Aorta (tissue), 5 donors: ENCODE results near the gene ADAMTS13. TPM values are rescaled to one million over a fixed set of nuclear protein-coding genes. Genes with fewer than 3 reads are reported as not detected.

Source experiments
- ATAC-seq: fragments of 200-7000 bp; cut with Tn5 transposase; one replicate; pipeline ENCODE4 v1.9.1; 2022; ENCODE audit warnings: moderate library complexity; ENCODE audit not compliant: low FRiP score
- DNase-seq, 2 donors: peaks; one replicate each; pipeline ENCODE4 v3.0.0-alpha.2; 2020
- H3K27ac ChIP-seq, 2 donors: one replicate each; pipeline ENCODE4 v1.5.1; 2013; ENCODE audit warnings: low read length in 2 of 2, mild to moderate bottlenecking in 2 of 2, moderate library complexity in 2 of 2, control low read depth in 1 of 2, inconsistent platforms in 1 of 2, low read depth in 1 of 2
- H3K27me3 ChIP-seq, 2 donors: one replicate each; pipeline ENCODE4 v1.6.1; 2013; ENCODE audit warnings: control low read depth in 1 of 2, low read length in 1 of 2, mild to moderate bottlenecking in 1 of 2, moderate library complexity in 1 of 2; ENCODE audit not compliant: insufficient read depth in 2 of 2, control insufficient read depth in 1 of 2
- H3K36me3 ChIP-seq, 2 donors: one replicate each; pipeline ENCODE4 v1.6.1; 2013; ENCODE audit warnings: control low read depth in 1 of 2, low read length in 1 of 2, mild to moderate bottlenecking in 1 of 2; ENCODE audit not compliant: insufficient read depth in 2 of 2, control insufficient read depth in 1 of 2
- H3K4me1 ChIP-seq, 2 donors: one replicate each; pipeline ENCODE4 v1.6.1; 2013; ENCODE audit warnings: low read length in 2 of 2, control low read depth in 1 of 2, mild to moderate bottlenecking in 1 of 2, moderate library complexity in 1 of 2; ENCODE audit not compliant: insufficient read depth in 2 of 2, control insufficient read depth in 1 of 2
- H3K4me3 ChIP-seq, 2 donors: one replicate each; pipeline ENCODE4 v1.5.1; 2013; ENCODE audit warnings: low read length in 2 of 2, control low read depth in 1 of 2, mild to moderate bottlenecking in 1 of 2
- H3K9me3 ChIP-seq: one replicate; pipeline ENCODE4 v1.6.1; 2013; ENCODE audit warnings: mild to moderate bottlenecking, low read length; ENCODE audit not compliant: control insufficient read depth
- WGBS, 2 donors: extraction: QIAGEN DNeasy Blood & Tissue Kit; methylation state at CpG; one replicate each; pipeline ENCODE4 v1.1.7; 2013; 5-methylcytosine and 5-hydroxymethylcytosine counted together
- intact Hi-C, 2 donors: fragments of 100-400 bp; cut with DNase I; formaldehyde crosslinking; loops; one replicate each; pipeline versions ENCODE4 v1.14.2 to v1.15.0; 2022
- polyA plus RNA-seq, 2 donors: library from polyadenylated mRNA; stranded (reverse); fragments of 200-250 nt; gene quantifications; one replicate each; pipeline ENCODE4 v1.2.3, GENCODE V29; 2013
- total RNA-seq, 2 donors: library from RNA; stranded (reverse); fragmentation: NEBNext Ultra II Directional; extraction: Animal tissue kit (Norgen Biotek cat#: 25700); gene quantifications; one replicate each; pipeline ENCODE4 v1.2.1, GENCODE V29; 2021
- donor health status: healthy with polysubstance abuse.
- donor health status: Bipolar disorder and iron deficiency.
- donor health status: DM: no; HTN: no; CAD: no.
- donor health status: DM: no; HTN: no; CAD: no.
- donor health status: DM: yes; HTN: yes; CAD: no.

ADAMTS13 gene
- total and polyA plus RNA-seq, 4 donors, result 1.3 to 11.9 (median 2.8) TPM

DNA sequence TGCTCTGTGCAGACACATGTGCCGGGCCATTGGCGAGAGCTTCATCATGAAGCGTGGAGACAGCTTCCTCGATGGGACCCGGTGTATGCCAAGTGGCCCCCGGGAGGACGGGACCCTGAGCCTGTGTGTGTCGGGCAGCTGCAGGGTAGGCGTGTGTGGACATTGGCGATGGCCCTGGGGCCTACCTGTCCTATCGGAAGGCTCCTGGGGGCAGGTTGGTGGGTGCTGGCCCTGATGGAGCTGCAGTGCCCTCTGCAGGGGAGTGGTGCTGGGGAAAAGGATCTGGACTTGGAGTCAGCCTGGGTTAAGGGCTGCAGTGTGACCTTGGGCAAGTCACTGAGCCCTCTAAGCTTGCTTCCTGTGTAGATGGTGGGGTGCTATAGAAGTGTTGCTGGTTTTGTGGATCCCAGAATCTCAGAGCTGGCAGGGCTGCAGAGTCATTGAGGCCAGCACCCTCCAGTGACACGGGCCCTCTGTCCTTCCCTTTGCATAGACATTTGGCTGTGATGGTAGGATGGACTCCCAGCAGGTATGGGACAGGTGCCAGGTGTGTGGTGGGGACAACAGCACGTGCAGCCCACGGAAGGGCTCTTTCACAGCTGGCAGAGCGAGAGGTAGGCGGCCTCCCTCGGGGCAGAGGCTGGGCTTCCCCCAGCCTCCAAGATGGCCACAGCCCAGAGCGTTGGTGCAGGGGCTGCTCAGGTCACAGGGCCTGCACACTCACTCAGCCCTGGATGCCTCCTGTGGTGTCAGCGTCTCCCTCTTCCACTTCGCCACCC lies 15.8 kb downstream of the ADAMTS13 start:
- Histone ChIP-seq H3K36me3 (no peaks in the 10 kb centered on the region), H3K4me3 (no peak overlapping the region), H3K4me1 (no peaks in the 10 kb centered on the region), H3K27me3 (no peaks in the 10 kb centered on the region), H3K9me3 (no peaks in the 10 kb centered on the region), H3K27ac (no peak overlapping the region)
- intact Hi-C loops, result no loop called here
- ATAC-seq, result no peak
- 92 to 94% methylated on average over 20 of the region's 20 CpGs for WGBS, 2 donors
- no peak for DNase-seq

DNA sequence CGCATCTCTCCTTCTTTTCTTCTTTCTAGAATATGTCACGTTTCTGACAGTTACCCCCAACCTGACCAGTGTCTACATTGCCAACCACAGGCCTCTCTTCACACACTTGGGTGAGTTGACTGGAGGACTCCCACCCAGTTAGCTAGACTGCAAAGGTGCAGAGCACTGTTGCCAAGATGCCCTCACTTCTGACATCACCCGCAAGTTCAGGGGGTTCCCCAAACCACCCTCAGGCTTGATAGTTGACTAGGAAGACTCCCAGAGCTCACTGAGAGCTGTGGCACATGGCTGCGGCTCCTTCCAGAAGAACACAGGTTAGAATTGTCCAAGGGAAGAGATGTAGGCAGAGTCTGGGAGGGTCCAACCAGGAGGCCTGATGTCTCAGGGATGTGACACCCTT lies 17.2 kb downstream of the ADAMTS13 start:
- intact Hi-C loops, result no loop called here
- H3K27ac ChIP-seq, result no peak overlapping the region
- no peaks in the 10 kb centered on the region for H3K4me1 ChIP-seq
- H3K36me3 ChIP-seq, result no peaks in the 10 kb centered on the region
- ATAC-seq (no peak), DNase-seq (no peak)
- H3K9me3 ChIP-seq, result no peaks in the 10 kb centered on the region
- no peaks in the 10 kb centered on the region for H3K27me3 ChIP-seq
- WGBS, 2 donors, result 82 to 84% methylated on average over 4 of the region's 4 CpGs
- no peak overlapping the region for H3K4me3 ChIP-seq

DNA sequence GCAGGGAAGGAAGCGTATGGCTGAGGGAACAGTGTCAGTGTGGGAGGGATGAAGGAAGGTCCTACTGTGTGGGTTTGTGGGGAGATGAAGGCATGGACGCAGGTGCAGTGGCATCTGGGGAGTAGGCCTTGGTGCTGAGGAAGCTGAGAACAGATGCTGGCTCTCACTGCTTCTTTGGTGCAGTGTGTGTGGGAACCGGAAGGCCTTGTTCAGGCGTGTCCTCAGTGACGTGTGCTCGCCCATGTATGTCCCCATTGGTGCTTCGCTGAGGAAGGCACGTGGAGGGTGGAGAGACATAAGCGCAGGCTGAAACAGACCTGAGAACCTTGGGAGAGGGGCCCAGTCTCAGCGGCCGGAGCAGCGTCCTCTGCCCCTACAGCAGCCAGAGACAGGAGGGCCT lies 18.7 kb downstream of the ADAMTS13 start:
- Histone ChIP-seq H3K4me3 (no peak overlapping the region), H3K27ac (no peak overlapping the region), H3K27me3 (no peaks in the 10 kb centered on the region), H3K36me3 (no peaks in the 10 kb centered on the region), H3K9me3 (no peaks in the 10 kb centered on the region), H3K4me1 (no peaks in the 10 kb centered on the region)
- intact Hi-C loops, result no loop called here
- ATAC-seq, result no peak
- DNase-seq, result no peak
- 89 to 93% methylated on average over 12 of the region's 12 CpGs for WGBS, 2 donors

DNA sequence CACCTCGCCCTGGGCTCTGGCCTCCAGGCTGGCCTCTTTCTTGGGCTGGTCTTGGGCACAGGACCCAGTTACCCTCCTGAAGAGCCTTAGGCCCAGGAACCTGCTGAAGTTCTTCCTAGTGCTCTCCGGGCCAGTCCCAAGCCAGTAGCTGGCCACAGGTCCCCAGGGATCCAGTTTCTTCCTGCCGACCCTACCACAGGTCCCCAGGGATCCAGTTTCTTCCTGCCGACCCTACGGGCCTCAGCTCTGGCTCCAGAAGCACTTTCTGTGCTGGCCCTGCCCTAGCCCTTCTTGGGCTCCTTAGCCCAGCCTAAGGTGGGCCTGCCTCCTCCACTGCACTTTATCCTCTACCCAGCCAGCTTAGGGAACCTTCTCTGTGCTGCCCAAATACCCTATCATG lies 19.4 kb downstream of the ADAMTS13 start:
- H3K9me3 ChIP-seq, result no peaks in the 10 kb centered on the region
- no peak overlapping the region for H3K4me3 ChIP-seq
- intact Hi-C loops, result no loop called here
- no peaks in the 10 kb centered on the region for H3K36me3 ChIP-seq
- ATAC-seq (no peak), DNase-seq (no peak)
- H3K27me3 ChIP-seq, result no peaks in the 10 kb centered on the region
- no peak overlapping the region for H3K27ac ChIP-seq
- no peaks in the 10 kb centered on the region for H3K4me1 ChIP-seq
- 52 to 55% methylated on average over 5 of the region's 5 CpGs for WGBS, 2 donors

DNA sequence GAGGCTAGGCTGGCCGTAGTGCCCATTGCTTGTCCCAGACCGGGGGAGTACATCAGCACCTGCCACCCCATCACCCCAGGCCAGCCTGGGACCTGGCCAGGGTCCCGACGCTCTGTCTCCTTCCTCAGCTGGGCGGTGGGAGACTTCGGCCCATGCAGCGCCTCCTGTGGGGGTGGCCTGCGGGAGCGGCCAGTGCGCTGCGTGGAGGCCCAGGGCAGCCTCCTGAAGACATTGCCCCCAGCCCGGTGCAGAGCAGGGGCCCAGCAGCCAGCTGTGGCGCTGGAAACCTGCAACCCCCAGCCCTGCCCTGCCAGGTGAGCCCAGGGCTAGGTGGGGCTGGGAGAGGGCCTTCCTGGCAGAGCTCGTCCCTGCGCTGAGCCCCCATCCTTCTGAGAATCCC lies 21.1 kb downstream of the ADAMTS13 start:
- H3K9me3 ChIP-seq, result no peaks in the 10 kb centered on the region
- no peak overlapping the region for H3K27ac ChIP-seq
- no peak overlapping the region for H3K4me3 ChIP-seq
- H3K4me1 ChIP-seq, result no peaks in the 10 kb centered on the region
- 91 to 93% methylated on average over 15 of the region's 15 CpGs for WGBS, 2 donors
- H3K27me3 ChIP-seq, result no peaks in the 10 kb centered on the region
- H3K36me3 ChIP-seq, result no peaks in the 10 kb centered on the region
- intact Hi-C loops, result no loop called here
- DNase-seq (no peak), ATAC-seq (no peak)

DNA sequence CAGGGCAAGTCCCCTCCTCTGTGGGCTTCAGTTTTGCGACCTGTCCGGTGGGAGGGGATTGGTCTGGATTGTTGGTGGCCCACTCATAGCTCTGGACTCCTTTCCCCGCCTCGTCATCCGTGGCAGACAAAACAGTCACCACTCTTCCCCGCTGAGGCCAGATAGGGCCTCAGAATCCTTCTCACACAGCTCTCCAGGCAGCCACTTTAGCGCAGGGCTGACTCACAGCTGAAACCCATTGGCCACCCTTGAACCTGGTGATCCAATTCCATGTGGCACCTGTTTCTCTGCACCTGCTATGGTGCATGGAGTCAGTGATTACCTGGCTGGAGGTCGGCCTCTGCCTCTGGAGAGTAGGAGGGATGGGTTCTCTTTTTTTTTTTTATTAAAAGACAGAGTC lies 21.8 kb downstream of the ADAMTS13 start:
- no peaks in the 10 kb centered on the region for H3K9me3 ChIP-seq
- no peaks in the 10 kb centered on the region for H3K36me3 ChIP-seq
- DNase-seq (no peak), ATAC-seq (no peak)
- no peaks in the 10 kb centered on the region for H3K27me3 ChIP-seq
- no peaks in the 10 kb centered on the region for H3K4me1 ChIP-seq
- WGBS, 2 donors, result 88 to 89% methylated on average over 8 of the region's 8 CpGs
- intact Hi-C loops, result no loop called here
- no peak overlapping the region for H3K27ac ChIP-seq
- H3K4me3 ChIP-seq, result no peak overlapping the region

DNA sequence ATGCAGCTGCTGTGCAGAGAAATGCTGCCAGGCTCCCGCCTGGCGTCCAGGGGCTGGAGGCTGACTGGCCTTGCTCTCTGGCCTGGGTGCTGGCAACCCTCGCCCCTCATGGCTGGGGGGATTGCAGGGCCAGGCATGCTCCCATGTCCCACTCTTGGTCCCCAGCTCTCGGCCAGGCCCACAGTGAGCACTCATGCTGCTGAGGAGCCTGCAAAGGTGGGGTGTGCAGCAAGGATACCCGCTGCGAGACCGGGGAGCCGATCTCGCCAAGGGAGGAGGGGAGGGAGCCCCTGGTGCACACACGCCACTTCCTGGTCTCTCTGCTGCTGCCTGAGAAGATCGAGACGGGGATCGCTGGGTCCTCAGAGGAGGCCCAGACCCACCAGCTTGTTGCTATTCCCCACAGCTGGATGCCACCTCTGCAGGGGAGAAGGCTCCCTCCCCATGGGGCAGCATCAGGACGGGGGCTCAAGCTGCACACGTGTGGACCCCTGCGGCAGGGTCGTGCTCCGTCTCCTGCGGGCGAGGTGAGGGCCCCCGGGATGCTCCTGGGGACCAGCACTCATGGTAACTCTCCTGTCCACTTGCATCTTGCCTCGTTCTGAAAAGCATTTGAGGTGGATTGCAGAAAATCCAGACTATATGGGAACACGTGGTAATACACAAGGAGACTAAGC lies 23.3 kb downstream of the ADAMTS13 start:
- H3K36me3 ChIP-seq, result no peaks in the 10 kb centered on the region
- 81% methylated on average over 22 to 23 of the region's 23 CpGs for WGBS, 2 donors
- no peak overlapping the region for H3K27ac ChIP-seq
- H3K4me3 ChIP-seq, result no peak overlapping the region
- H3K9me3 ChIP-seq, result no peaks in the 10 kb centered on the region
- DNase-seq (no peak), ATAC-seq (no peak)
- intact Hi-C loops, result no loop called here
- no peaks in the 10 kb centered on the region for H3K27me3 ChIP-seq
- no peaks in the 10 kb centered on the region for H3K4me1 ChIP-seq

DNA sequence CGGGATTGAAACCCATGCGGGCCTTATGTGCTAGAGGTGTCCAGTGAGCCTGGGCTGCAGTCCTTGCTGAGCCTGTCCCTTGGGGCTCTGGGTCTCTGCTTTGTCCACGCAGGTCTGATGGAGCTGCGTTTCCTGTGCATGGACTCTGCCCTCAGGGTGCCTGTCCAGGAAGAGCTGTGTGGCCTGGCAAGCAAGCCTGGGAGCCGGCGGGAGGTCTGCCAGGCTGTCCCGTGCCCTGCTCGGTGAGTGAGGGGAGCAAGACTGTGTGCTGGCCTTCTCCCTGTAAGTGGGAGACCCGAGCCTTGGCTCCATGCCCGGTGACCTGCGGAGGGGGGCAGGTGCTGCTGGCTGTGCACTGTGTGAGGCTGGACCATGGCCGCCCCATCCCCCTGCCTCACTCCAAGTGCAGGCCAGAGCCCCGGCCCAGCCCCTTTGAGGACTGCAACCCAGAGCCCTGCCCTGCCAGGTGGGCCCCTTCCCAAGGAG lies 26.4 kb downstream of the ADAMTS13 start:
- Histone ChIP-seq H3K36me3 (no peaks in the 10 kb centered on the region), H3K27me3 (no peaks in the 10 kb centered on the region), H3K4me3 (no peak overlapping the region), H3K9me3 (no peaks in the 10 kb centered on the region), H3K27ac (no peak overlapping the region), H3K4me1 (no peaks in the 10 kb centered on the region)
- DNase-seq, result no peak
- 76% methylated on average over 13 of the region's 13 CpGs for WGBS, 2 donors
- no peak for ATAC-seq
- intact Hi-C loops, result no loop called here

DNA sequence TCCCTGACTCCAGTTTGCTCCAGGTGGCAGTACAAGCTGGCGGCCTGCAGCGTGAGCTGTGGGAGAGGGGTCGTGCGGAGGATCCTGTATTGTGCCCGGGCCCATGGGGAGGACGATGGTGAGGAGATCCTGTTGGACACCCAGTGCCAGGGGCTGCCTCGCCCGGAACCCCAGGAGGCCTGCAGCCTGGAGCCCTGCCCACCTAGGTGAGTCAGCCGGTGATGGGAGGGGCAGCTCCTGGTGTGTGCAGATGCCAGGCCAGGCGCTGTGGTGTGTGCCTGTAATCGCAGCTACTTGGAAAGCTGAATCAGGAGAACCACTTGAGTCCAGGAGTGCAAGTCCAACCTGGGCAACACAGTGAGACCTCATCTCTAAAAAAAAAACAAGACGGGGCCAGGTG lies 27.6 kb downstream of the ADAMTS13 start:
- WGBS, 2 donors, result 91 to 94% methylated on average over 12 of the region's 12 CpGs
- intact Hi-C loops, result no loop called here
- ATAC-seq, result no peak
- H3K27ac ChIP-seq, result no peak overlapping the region
- no peak for DNase-seq
- H3K36me3 ChIP-seq, result no peaks in the 10 kb centered on the region
- no peaks in the 10 kb centered on the region for H3K9me3 ChIP-seq
- no peaks in the 10 kb centered on the region for H3K27me3 ChIP-seq
- H3K4me1 ChIP-seq, result no peaks in the 10 kb centered on the region
- no peak overlapping the region for H3K4me3 ChIP-seq
